ENCODE results near the gene FOXP1.

FOXP1 gene

GRCh38 chr3:71164881-71165280 is 418.6 kb downstream of the FOXP1 start:
- Mint-ChIP-seq H3K36me3 (ENCODE audit: low read depth) (peaks cover 19% of the 10 kb centered on the region), H3K4me3 (peak overlapping the region in 1 of 3 experiments; percentile 18), H3K27me3 (ENCODE audit: low read depth) (peaks cover 3% of the 10 kb centered on the region), H3K9me3 (peaks cover 2% of the 10 kb centered on the region), H3K27ac (peak overlapping the region in 2 of 3 experiments; percentile 51 to 63), H3K4me1 (peaks cover 52% of the 10 kb centered on the region)
- no peak for TF ChIP-seq CTCF (IDR thresholded peaks at IDR 0.05; ENCODE audit: unreplicated experiment in 3 of 3)

DNA sequence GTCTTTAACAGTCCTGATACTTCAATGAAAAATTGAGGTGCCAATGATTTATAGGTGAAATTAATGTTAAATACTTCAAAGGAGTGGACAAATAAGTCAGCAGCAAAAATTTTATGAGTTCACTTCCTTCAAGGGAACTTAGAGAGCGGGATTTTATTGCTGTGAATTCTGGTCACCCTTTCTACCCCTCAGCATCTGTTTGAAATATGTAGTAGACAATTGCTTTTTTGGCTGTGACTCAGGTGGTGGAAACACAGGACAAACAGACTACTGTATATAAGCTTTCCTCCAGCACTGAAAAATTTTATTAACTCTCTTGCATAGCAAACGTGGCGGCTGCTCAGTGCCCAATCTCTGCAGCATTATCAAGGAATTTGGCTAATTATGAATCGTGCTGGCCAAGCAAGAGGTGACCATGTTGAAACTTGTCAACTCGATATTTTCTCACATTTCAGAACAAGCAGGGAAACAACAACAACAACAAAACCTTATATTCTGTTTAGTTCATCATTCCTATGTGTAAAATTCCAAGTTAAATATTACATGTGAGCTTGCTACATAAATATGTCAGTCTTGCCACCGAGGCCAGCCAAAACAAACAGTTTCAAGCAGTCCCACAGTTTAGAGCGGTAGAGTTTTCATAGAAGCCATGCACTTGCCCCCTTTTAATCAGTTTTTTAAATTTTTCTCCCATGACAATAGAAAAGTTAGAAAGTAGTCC is 420.2 kb downstream of the FOXP1 start:
- H3K27me3 Mint-ChIP-seq (ENCODE audit: low read depth): peaks cover 3% of the 10 kb centered on the region
- H3K4me1 Mint-ChIP-seq: peaks cover 37% of the 10 kb centered on the region
- H3K27ac Mint-ChIP-seq: peak overlapping the region; percentile 57 to 82 (median 68)
- H3K36me3 Mint-ChIP-seq (ENCODE audit: low read depth): peaks cover 19% of the 10 kb centered on the region
- H3K9me3 Mint-ChIP-seq: peaks cover 2% of the 10 kb centered on the region
- no peak for TF ChIP-seq CTCF (IDR thresholded peaks at IDR 0.05; ENCODE audit: unreplicated experiment in 3 of 3)
- H3K4me3 Mint-ChIP-seq: no peak overlapping the region

- Mint-ChIP-seq H3K27ac (peak overlapping the region in 1 of 3 experiments; percentile 78), H3K9me3 (peaks cover 2% of the 10 kb centered on the region), H3K36me3 (ENCODE audit: low read depth) (peaks cover 19% of the 10 kb centered on the region), H3K27me3 (ENCODE audit: low read depth) (peaks cover 3% of the 10 kb centered on the region), H3K4me1 (peaks cover 32% of the 10 kb centered on the region), H3K4me3 (no peak overlapping the region)
- TF ChIP-seq CTCF (IDR thresholded peaks at IDR 0.05; ENCODE audit: unreplicated experiment in 3 of 3): no peak
These were observed 421.3 kb downstream of the FOXP1 start for GRCh38 chr3:71162221-71162620.

DNA sequence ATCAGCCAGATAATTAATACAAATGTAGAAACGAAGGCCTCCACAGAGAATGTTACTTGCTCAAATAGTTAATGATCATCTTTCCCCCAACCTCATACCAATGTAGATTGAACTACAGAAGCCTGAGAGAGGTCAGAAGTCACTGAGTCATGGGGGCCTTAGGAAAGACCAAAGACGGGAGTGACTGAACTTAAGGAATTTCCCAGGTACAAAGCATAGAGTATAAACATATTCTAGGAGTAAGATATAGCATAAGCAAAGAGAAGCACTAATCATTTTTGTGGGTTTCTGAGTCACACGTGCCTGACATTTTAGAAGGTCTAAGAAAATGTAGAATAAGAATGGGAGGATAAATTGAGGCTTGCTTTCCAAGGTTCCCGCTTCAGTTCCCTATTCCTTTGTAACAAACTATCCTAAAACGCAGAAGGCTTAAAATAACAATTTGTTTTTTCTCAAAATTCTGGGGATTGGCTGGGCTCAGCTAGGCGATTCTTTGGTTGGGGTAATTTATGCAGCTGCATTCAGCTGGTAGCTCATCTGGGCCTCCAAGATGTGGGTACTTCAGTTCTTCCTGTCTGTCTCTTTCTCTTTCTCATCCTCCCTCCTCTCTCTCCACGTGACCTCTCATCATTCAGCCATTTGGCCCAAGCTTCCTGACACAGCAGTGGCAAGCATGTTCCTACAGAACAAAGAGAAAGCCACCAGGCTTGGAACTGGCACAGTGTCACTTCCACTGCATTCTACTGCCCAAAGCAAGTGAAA is 422.6 kb downstream of the FOXP1 start:
- H3K9me3 Mint-ChIP-seq: peaks cover 2% of the 10 kb centered on the region

GRCh38 chr3:71156062-71156665 is 427.4 kb downstream of the FOXP1 start:
- Mint-ChIP-seq H3K4me3 (no peak overlapping the region), H3K27me3 (ENCODE audit: low read depth) (peaks cover 8% of the 10 kb centered on the region), H3K4me1 (no peaks in the 10 kb centered on the region), H3K27ac (no peak overlapping the region), H3K36me3 (ENCODE audit: low read depth) (peaks cover 5% of the 10 kb centered on the region), H3K9me3 (peaks cover under 1% of the 10 kb centered on the region)
- no peak for TF ChIP-seq CTCF (IDR thresholded peaks at IDR 0.05; ENCODE audit: unreplicated experiment in 3 of 3)

More for the DNA sequence above, 422.6 kb downstream of the FOXP1 start:
- peak overlapping the region in 1 of 3 experiments; percentile 55 for H3K27ac Mint-ChIP-seq
- TF ChIP-seq CTCF (IDR thresholded peaks at IDR 0.05; ENCODE audit: unreplicated experiment in 3 of 3): no peak
- peaks cover 13% of the 10 kb centered on the region for H3K36me3 Mint-ChIP-seq (ENCODE audit: low read depth)
- H3K27me3 Mint-ChIP-seq (ENCODE audit: low read depth): peaks cover 8% of the 10 kb centered on the region
- peaks cover 24% of the 10 kb centered on the region for H3K4me1 Mint-ChIP-seq
- no peak overlapping the region for H3K4me3 Mint-ChIP-seq
